ENCODE measurements around the gene SARDH. TPM values are rescaled to one million over a fixed set of nuclear protein-coding genes. Genes with fewer than 3 reads are reported as not detected.
A peak's percentile ranks its signal among the peaks of the same experiment; 100 is the strongest.

SARDH gene
- total and polyA plus RNA-seq, 2 of the 8 experiments (the other 6 are each of a cell fraction or from before 2014, with no cell fraction given) = 6.4 to 7.4 TPM

DNA sequence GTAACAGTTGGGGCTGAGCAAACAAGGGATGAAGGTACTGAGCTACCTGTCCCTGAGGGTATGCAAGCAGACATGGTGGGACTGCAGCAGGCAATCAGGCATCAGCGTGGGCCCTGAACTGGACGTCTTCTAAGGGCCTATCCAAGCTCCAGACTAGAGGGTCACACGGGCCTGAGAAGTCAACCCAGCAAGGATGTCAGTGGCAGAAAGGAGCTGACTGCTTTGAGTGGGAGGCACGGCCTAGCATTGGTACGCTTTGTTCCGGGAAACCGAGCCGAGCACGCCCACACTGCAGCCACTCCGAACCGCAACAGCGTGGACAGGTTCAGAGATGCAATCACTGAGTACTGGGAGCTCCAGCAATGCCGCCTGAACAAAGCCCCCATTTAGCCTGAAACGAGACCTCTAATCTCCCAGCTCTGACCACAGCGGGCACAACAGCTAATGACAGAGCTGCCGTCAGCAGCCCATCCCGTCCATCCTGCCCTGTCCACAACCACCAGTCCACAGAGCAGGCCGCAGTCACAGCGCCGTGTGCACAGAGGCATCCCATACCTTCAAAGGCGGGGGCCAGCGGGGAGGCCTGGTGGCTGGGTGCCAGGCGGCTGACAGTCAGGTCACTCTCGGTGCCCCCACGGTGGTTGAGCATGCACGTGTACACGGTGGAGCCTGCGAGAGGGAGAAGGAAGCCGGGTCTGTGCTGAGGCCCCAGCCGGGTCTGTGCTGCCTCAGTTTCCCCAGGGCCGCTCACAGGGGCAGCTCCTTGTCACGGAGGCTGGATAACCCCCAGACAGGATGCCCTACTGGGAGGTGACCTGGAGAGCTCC, 44.2 kb downstream of the SARDH start:
- 94% methylated on average over 30 of the region's 32 CpGs; no CpG with 5 or more reads in 1 of the 2 experiments for WGBS, 2 experiments (ENCODE audit: extremely low coverage in 1 of 2, insufficient coverage in 1 of 2, insufficient read length in 1 of 2, insufficient replicate concordance in 2 of 2, low coverage in 1 of 2, low lambda C conversion rate in 2 of 2, missing lambda C conversion rate in 1 of 2)
- Histone ChIP-seq H4K5ac (ENCODE audit: insufficient read length, low read depth, low read length) (no peak overlapping the region), H3K27ac (ENCODE audit: low read depth, low read length) (no peak overlapping the region), H2BK5ac (ENCODE audit: low read depth, low read length) (no peak overlapping the region), H3K27me3 (replicated peaks in 1 of 4; ENCODE audit: control insufficient read depth in 3 of 4, extremely low read depth in 1 of 4, insufficient read depth in 3 of 4, low read length in 3 of 4) (no peaks in the 10 kb centered on the region; a peak in 2 of 7 replicates), H3K4me1 (replicated peaks in 1 of 4; ENCODE audit: control insufficient read depth in 3 of 4, insufficient read depth in 4 of 4, low read length in 3 of 4) (no peaks in the 10 kb centered on the region; a peak in 1 of 7 replicates), H3K9ac (replicated peaks in 1 of 4; ENCODE audit: extremely low read depth in 1 of 4, low read depth in 3 of 4, low read length in 3 of 4) (no peak overlapping the region), H3K4me3 (ENCODE audit: extremely low read depth in 1 of 4, insufficient read depth in 2 of 4, low read depth in 3 of 4, low read length in 4 of 4) (no peak overlapping the region), H4K20me1 (replicated peaks in 1 of 2; ENCODE audit: control insufficient read depth in 1 of 2, insufficient read depth in 2 of 2, low read length in 2 of 2) (no peaks in the 10 kb centered on the region), H3K4ac (replicated peaks; ENCODE audit: insufficient read length, low read depth, low read length) (no peak overlapping the region), H2AK5ac (ENCODE audit: low read depth, low read length) (no peak overlapping the region), H2AFZ (ENCODE audit: low read length) (no peak overlapping the region), H3K9me3 (ENCODE audit: insufficient read depth in 2 of 2, low read depth in 1 of 2, low read length in 1 of 2) (no peaks in the 10 kb centered on the region), H2BK12ac (ENCODE audit: low read depth, low read length) (no peak overlapping the region), H3K14ac (ENCODE audit: insufficient read length) (no peak overlapping the region), H2BK15ac (ENCODE audit: low read length) (no peak overlapping the region), H4K91ac (replicated peaks; ENCODE audit: insufficient read length, low read length) (no peak overlapping the region), H3K23ac (ENCODE audit: insufficient read length) (no peak overlapping the region), H3K23me2 (ENCODE audit: low read depth, low read length) (no peaks in the 10 kb centered on the region), H3K4me2 (ENCODE audit: insufficient read depth in 1 of 2, low read depth in 2 of 2, low read length in 2 of 2) (no peak overlapping the region), H2BK20ac (ENCODE audit: low read length) (no peak overlapping the region), H3K18ac (ENCODE audit: extremely low read depth, low read length) (no peak overlapping the region), H3K79me1 (ENCODE audit: low read depth, low read length) (no peaks in the 10 kb centered on the region), H4K8ac (ENCODE audit: extremely low read depth, insufficient read depth, low read length) (peak overlapping the region; percentile 35; the same call in 1 of the 2 replicates), H2BK120ac (replicated peaks; ENCODE audit: low read depth, low read length) (no peak overlapping the region), H3K79me2 (ENCODE audit: control insufficient read depth in 1 of 2, insufficient read depth in 2 of 2, low read length in 2 of 2) (no peaks in the 10 kb centered on the region), H3K36me3 (ENCODE audit: control insufficient read depth in 2 of 4, insufficient read depth in 4 of 4, low read length in 3 of 4) (no peaks in the 10 kb centered on the region), H3K56ac (replicated peaks; ENCODE audit: insufficient read length, low read depth, low read length) (no peak overlapping the region)
- CTCF ChIA-PET (ENCODE audit: partially characterized antibody) = interaction anchor here (0.6 to 2.3 kb wide), 8 partner anchors 32 to 1673 kb away, joined by 3 to 8 read pairs (median 3); no protein-coding TSS in a partner anchor
- DNase-seq (ENCODE audit: low read depth in 1 of 2, low spot score in 2 of 2) (no peak), FAIRE-seq (no peak)
- POLR2A ChIA-PET (ENCODE audit: partially characterized antibody) = interaction anchor here (0.6 kb wide), 1 partner anchor 40 kb away, joined by 3 read pairs; no protein-coding TSS in a partner anchor
- no peak for TF ChIP-seq ZNF274 (IDR thresholded peaks at IDR 0.05; ENCODE audit: borderline replicate concordance, extremely low read depth, low read length)
- no peak for TF ChIP-seq MAFK (IDR thresholded peaks at IDR 0.05; ENCODE audit: low read depth, low read length)
- TF ChIP-seq SIRT6 (IDR thresholded peaks at IDR 0.05; ENCODE audit: low read length) = no peak
- TF ChIP-seq HDAC2 (IDR thresholded peaks at IDR 0.05; ENCODE audit: borderline replicate concordance in 1 of 2, low read depth in 2 of 2, low read length in 2 of 2) = no peak
- TF ChIP-seq JUND (IDR thresholded peaks at IDR 0.05; ENCODE audit: low read length) = no peak
- TF ChIP-seq CEBPB (IDR thresholded peaks at IDR 0.05; ENCODE audit: low read depth, low read length) = no peak
- TF ChIP-seq SP4 (IDR thresholded peaks at IDR 0.05; ENCODE audit: low read length) = no peak
- TF ChIP-seq BACH1 (IDR thresholded peaks at IDR 0.05; ENCODE audit: low read length) = no peak
- no peak for TF ChIP-seq PHF8 (conservative IDR thresholded peaks at IDR 0.05; ENCODE audit: low read depth, low read length)
- no peak for TF ChIP-seq SIX5 (IDR thresholded peaks at IDR 0.05; ENCODE audit: low read depth, low read length)
- TF ChIP-seq BRCA1 (IDR thresholded peaks at IDR 0.05; ENCODE audit: low read depth, low read length) = no peak
- no peak for TF ChIP-seq SAP30 (IDR thresholded peaks at IDR 0.05; ENCODE audit: insufficient read depth, insufficient replicate concordance, low read length)
- no peak for TF ChIP-seq CHD1 (IDR thresholded peaks at IDR 0.05; ENCODE audit: low read depth, low read length)
- no peak for TF ChIP-seq POLR2A (IDR thresholded peaks at IDR 0.05; ENCODE audit: control extremely low read depth in 1 of 2, low read depth in 2 of 2, low read length in 2 of 2)
